Measurements from ENCODE around the gene PRKCD.

Gene PRKCD

DNA sequence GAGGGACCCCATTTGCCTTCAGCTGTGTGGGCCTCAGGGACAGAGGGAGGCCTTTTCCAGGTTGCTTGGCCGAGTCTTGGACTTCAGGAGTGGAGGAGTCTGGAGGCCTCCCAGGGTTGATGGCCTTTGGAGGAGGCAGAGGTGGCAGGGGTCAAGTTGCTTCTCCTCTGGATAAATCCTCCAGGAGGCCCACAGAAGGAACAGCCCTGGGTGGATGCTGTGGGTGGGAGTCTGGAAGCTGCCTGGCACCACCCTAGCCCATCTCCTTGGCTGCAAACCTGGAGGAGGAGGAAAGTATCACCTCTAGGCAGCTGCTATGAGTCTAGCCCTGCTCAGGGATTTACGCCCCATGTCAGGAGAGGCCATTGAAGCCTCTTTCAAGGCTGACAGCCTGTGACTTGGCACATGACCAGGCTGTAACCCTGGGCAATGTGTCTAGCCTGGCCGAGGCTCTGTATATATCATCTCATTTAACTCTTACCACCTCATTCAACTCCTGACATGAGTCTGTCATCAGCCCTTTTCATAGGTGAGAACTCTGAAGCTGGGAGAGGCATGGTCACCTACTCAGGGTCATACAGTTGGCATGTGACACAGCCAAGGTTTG is 2.9 kb upstream of the PRKCD start:
- DNase-seq: no peak

DNA sequence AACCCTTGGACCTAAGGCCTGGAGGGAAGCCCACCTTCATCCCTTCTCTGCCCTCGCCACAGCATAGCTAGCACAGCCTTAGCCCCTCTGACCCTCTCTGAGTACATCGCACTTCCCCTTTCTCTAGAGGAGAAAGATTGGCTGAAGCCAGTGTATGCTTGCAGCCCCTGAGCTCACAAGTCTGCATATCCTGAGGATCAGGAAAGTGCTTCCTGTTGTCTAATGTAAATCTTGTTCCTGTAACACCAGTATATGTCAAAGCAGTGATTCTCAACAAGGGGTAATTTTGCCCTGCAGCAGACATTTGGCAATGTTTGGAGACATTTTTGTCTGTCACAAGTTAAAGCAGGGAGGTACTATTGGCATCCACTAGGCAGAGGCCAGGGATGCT is 2.2 kb upstream of the PRKCD start:
- no peak for DNase-seq

GRCh38 chr3:53159156-53160060 is 1.6 kb upstream of the PRKCD start:
- DNase-seq: no peak

GRCh38 chr3:53160061-53160659 is 849 bp upstream of the PRKCD start:
- DNase-seq: no peak

DNA sequence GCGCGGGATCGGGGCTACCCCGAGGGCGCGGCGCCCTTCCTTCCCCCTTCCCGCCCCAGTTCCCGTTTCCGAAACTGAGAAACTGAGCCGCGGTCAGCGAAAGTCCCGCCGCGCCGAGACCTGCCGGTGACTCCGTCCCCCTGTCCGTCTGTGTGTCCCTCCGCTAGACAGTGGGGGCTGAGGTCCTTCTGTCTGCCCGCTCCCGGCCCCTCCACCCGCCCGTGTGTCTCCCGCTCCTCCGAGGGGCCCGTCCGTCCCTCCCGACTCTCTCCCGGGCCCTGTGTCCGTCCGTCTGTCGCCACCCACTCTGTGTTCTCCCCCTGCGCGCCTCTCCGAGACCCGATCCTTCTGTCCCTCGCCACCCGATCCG is 426 bp downstream of the PRKCD start:
- no peak for DNase-seq

DNA sequence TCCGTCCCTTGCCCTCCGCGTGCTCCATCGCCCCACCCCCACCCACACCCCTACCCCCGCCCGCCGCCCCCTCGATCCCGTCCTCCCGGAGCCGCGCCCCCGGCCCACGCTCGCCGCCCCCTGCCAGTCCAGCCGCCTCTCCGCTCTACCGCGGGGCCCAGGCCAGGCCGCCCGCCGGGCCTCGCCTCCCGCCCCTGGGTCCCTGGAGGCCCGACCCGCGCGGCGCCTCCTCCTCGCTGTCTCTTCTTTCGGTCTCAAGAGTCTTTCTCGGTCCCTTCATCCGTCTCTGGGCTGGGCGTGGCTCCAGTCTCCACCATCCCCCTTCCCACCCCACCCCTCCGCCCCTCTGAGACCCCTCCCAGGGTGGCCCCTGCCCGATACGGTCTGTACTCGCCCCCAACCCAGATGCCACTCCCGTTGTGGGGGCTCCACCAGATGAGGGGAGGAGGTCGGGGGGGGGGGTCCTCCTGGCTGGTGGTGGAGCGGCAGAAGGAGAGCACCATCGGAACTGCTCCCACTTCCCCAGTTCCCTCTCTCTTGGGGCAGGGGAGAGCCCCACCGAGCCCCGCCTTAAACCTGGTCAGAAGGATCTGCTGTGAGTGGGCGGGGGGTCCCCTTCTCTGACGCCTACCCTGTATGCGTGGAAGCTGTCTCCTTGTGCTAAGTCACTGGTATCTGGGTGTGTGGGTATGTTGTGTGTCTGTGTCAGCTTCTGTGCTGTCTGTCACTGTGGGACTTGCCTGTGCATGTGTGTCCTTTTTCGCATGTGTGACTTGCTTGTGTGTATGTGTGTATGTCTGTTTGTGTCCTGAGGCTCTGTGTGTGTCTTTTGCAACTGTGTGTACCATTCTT is 1.0 kb downstream of the PRKCD start:
- peak; percentile 75 for DNase-seq

- peak; percentile 75 for DNase-seq
These were observed 1.8 kb downstream of the PRKCD start for GRCh38 chr3:53162672-53163443.

DNA sequence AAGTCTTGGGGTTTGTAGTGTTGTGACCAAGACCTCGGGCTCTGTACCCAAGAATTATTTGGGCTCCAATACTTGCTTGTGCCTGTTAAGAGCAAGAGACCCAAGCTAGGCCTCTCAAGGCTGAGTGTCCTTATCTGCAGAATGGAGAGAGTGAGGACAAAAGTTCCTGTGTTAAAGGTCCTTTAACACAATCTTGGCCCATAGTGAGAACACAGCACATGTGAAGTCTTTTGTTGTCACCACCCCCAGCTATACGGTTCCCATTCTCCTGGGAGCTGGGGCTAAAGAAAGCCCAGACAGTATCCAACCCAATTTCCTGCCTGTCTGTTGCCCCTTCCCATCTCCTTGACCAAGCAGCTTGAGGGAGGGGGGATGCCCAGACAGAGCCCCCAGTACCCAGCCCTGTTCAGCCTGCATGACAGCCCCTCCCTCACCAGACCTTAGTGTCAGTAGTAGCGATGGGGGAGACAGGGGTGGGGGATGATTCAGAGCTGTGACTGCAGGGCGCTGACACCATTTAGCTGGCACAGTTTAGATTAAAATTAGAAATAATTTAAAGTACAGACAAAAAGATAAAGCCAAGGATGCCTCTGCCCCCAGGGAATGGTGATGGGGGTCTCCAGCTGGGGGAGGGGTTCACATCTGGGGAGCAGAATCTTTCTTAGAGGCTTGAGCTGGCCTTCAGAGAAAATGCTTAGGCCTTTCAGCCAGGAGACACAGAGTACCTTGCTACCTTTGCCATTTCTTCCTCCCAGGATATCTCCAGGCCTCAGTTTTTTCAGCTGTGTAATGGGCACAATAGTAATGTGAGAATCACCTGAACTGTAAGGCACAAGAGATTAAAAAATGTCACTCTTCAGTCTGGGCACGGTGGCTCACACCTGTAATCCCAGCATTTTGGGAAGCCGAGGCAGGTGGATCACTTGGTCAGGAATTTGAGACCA is 2.7 kb downstream of the PRKCD start:
- no peak for DNase-seq

GRCh38 chr3:53164911-53165310 is 3.9 kb downstream of the PRKCD start:
- no peak for DNase-seq

DNA sequence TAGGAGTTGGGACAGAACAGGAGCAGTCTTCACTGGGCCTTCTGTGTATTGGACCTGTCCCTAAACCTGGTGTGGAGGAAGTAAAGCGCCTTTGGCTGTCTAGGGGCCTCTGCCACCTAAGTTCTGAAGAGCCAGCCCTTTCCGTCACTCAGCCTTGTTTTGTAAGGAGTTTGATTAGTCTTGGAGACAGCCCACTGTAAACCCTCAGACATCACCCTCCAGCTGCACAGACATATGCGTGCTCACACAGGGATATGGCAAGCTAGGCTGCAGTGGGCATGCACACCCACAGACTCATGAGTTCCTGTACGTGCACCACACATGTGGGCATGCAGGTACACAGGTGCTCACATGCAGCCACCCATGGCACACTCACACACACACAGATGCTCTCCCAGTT is 5.2 kb downstream of the PRKCD start:
- no peak for DNase-seq

- peak; percentile 60 for DNase-seq
These were observed 5.8 kb downstream of the PRKCD start for GRCh38 chr3:53166781-53167291.

- no peak for DNase-seq
These were observed 6.6 kb downstream of the PRKCD start for GRCh38 chr3:53167418-53168174.

DNA sequence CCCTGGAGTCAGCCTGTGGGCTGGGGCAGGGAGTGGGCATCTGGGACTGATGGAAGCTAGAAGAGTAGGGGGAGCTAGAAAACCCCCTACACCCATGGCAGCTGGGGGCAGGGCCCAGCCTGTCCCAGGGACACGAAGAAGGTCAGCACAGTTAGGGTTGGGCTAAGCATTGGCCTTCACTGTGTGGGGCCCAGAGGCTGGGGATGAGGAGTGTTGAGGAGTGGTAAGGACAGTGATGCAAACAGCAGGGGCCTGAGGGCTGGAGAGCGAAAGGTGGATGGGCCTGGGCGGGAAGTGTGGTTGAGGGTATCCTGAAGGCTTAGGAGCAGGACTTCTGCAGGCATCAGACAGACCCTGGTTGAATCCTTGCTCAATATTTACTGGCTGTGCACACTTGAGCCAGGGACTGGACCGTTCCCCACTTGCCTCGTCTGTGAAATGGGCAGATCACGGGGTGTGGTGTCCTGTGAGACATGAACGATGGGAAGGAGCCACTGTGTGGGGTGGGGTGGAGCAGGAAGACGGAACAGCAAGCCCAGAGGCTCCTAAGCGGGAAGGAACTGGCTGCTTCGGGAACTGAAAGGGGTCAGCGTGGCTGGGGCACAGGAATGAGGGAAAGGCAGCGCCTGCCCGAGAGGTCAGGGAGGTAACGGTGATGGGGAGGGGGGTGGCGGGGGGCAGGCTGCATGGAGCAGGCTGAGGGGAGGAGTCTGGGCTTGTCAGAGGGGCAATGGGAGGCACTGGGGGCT is 7.3 kb downstream of the PRKCD start:
- no peak for DNase-seq

DNA sequence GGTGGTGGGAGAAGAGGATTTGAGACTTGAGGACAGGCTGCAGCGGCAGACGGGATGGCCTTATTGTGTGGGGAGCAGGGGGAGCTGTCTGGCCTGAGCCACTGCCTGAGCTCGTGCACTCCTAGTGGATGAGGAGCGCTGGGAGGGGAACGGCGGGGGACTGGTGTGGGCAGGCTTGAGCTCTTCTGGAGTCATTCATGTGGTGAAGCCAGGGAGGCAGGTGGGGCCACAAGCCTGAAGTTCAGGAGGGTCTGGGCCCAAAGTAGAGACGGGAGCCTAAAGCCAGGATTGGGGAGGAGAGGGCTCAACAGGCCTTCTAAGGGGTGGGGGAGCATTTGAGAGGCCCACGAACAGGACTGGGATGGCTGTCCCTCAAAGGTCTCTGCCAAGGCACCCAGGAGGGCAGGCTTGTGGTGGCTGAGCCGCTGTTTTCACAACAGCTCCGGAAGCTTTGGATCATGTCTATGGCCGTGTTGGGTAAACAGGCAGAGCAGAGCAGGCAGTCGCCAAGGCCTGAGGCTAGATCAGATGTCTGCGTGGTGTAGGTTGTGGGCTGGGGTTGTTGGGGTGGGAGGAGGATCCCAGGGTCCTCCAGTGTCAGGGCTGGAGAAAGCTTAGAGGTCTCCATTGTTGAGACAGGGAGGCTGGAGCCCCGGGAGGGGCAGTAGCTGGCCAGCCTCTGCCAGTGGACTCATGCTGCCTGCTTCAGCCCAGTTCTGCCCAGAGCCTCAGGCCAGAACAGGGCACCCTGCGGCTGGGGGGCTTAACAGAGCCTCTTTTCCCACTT is 8.2 kb downstream of the PRKCD start:
- DNase-seq: no peak

GRCh38 chr3:53169832-53170324 is 8.9 kb downstream of the PRKCD start:
- DNase-seq: no peak

- peak; percentile 35 for DNase-seq
These were observed 9.5 kb downstream of the PRKCD start for GRCh38 chr3:53170325-53171063.

DNA sequence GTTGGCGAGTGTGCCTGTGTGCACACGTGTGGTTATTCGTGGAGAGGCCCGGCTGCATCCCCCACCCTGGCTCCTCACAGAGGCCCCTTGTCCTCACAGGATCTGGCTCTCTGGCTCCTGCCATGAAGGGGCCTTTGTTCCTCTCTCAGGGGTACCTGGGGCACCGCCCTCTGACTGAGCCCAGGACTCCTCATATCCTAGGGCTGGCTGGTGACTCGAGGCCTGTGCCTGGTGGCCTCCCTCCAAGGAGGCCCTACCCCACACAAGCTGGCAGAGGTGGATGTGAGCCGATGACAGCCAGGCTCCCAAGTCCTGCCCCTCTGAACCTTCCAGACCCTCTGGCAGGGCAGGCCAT is 10.0 kb downstream of the PRKCD start:
- DNase-seq: no peak

Data from CD4-positive, alpha-beta T cell treated with Interleukin-15 for 1 hour (primary cell).